Measurements from ENCODE around the gene TTLL8.

The TTLL8 gene

DNA sequence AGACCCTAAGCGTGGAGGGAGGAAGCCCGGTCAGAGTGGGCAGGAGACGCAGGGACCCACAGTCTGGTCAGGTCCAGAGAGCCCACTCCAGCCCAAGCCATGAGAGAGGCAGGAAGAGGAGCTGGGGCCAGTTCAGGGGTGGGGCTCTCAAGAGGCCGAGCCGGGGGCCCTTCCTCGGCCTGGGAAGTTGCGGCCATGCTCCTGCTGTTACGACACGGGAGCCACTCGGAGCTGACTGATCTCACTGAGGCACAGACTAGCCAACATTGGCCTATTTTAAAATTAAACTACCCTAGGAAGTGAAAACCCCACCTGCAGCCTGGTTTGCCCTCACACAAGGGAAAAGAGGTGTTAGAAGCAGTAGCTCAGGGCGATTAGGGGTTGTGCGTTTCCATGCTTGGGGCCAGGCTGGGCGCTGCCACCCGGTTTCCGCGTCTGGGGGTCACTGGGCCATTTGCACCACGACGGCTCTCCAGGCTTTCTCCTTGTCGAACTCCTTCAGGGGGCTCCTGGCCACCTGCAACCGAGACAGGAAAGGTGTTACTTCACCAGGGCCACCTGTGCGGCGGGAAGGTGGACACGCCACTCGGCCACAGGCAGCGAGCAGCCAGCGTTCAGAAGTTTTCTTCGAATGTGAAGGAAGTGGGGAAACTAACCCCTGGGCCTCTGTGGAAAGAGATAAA lies 3.2 kb upstream of the TTLL8 start:
- Histone ChIP-seq H3K4me1 (ENCODE audit: control insufficient read depth, insufficient read depth, low read length, poor library complexity, severe bottlenecking) (peaks cover 6% of the 10 kb centered on the region), H3K36me3 (ENCODE audit: control insufficient read depth, insufficient read depth, low read length) (no peaks in the 10 kb centered on the region), H3K4me3 (ENCODE audit: extremely low read depth, insufficient read depth, low read length, poor library complexity, severe bottlenecking) (no peak overlapping the region), H3K9me3 (ENCODE audit: control insufficient read depth, low read length) (no peaks in the 10 kb centered on the region), H3K27ac (ENCODE audit: low read depth, low read length, severe bottlenecking) (no peak overlapping the region)
- 93 to 95% methylated on average over 27 of the region's 27 CpGs for WGBS, 2 experiments (ENCODE audit: insufficient coverage in 2 of 2)

DNA sequence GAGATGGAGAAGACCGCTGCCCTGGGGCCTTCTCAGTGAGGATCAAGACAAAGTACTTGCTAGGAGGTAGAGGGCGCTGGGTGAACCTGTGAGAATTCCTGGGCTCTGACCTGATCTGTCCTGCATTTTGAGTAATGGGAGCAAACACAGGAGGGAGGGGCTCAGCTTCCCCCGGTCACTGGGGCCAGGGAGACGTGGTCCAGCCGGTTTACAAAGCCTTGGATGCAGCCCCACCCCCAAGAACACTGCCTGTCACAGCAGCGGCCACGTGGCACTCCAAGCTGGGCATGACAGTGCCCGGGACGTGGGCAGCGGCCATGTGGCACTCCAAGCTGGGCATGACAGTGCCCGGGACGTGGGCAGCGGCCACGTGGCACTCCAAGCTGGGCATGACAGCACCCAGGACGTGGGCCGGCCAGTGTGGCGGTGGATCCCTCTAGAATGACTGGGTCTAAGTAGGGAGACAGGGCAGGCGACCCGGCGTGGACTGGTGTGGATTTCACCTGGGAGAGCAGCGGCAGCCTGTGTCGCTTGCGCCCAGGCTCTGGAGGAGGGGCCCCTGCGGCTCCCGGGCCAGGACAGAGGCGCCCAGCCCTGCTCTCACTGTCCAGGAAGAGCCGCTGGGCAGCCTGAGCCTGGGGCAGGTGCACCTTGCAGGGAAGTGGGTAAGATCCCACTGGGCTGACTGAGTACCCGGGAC lies 2.5 kb upstream of the TTLL8 start:
- H3K27ac ChIP-seq (ENCODE audit: low read depth, low read length, severe bottlenecking): no peak overlapping the region
- WGBS, 2 experiments (ENCODE audit: insufficient coverage in 2 of 2): 89 to 90% methylated on average over 24 to 28 of the region's 28 CpGs
- H3K4me1 ChIP-seq (ENCODE audit: control insufficient read depth, insufficient read depth, low read length, poor library complexity, severe bottlenecking): peaks cover 6% of the 10 kb centered on the region
- no peaks in the 10 kb centered on the region for H3K36me3 ChIP-seq (ENCODE audit: control insufficient read depth, insufficient read depth, low read length)
- no peak overlapping the region for H3K4me3 ChIP-seq (ENCODE audit: extremely low read depth, insufficient read depth, low read length, poor library complexity, severe bottlenecking)
- no peaks in the 10 kb centered on the region for H3K9me3 ChIP-seq (ENCODE audit: control insufficient read depth, low read length)

DNA sequence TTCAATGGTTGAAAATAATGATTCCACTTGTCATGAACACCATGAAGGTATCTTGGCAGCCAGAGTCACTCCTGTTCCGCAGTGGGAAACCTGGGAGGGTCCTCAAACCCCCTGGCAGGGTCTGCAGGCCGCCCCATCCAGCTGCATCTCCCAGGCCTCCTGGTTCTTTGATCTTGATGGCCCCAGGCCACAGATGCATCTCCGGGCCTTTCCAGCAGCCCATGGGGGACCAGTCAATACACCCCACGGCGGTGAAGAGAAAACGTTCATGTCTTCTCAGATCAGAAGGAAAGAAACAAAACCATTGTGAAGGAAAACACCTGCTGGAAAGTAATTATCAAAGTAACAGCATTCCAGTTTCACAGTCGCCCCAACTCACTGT lies 1.8 kb upstream of the TTLL8 start:
- 84% methylated on average over 5 to 7 of the region's 7 CpGs for whole genome bisulfite sequencing, 2 experiments (ENCODE audit: insufficient coverage in 2 of 2)
- Histone ChIP-seq H3K4me1 (ENCODE audit: control insufficient read depth, insufficient read depth, low read length, poor library complexity, severe bottlenecking) (peaks cover 6% of the 10 kb centered on the region), H3K36me3 (ENCODE audit: control insufficient read depth, insufficient read depth, low read length) (no peaks in the 10 kb centered on the region), H3K27ac (ENCODE audit: low read depth, low read length, severe bottlenecking) (no peak overlapping the region), H3K9me3 (ENCODE audit: control insufficient read depth, low read length) (no peaks in the 10 kb centered on the region), H3K4me3 (ENCODE audit: extremely low read depth, insufficient read depth, low read length, poor library complexity, severe bottlenecking) (no peak overlapping the region)

DNA sequence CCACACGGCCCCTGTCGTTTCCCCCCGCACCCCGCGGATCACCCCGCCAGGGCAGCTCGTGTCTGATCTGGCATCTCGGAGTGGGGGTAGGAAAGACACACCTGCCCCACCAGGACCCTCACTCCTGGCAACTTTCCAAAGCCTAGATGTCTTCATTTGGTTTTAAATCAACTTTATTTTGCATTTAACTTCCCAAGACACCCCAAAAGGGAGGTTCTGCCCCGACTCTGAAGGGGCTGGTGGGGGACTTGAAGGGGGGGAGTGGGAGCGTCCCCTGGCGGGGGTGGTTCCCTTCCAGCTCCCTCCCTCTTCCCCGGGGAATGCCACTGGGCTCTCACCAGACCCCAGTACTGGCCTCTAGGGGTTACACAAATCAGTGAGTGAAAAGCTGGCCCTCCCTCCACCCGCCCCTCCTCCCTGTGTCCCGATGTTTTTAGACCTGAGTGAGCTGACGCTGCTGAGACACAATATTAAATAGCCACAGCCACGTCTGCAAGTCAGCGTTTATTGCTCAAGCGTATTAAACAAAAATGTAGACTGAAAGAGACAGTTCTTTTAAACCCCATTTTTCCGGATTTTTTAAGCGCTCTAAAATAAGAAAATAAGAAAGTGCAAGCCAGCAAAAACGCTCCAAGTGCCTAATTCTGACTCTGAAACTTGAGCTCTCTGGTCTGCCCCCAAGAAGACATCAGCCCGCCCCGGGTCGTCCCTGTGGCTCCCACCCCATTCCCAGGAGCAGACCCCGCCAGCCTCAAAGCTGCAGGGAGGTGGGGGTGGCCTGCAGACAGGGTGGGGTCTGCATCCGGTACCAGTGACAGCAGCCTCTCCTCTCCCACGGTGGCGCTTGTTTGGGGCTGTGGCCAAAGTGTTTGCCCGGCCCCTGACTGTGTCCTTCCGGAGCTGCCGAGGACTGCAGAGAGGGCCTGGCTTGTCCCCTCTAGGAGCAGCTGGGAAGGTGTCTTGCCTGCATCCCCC lies 1.1 kb upstream of the TTLL8 start:
- Histone ChIP-seq H3K36me3 (ENCODE audit: control insufficient read depth, insufficient read depth, low read length) (no peaks in the 10 kb centered on the region), H3K9me3 (ENCODE audit: control insufficient read depth, low read length) (no peaks in the 10 kb centered on the region), H3K27ac (ENCODE audit: low read depth, low read length, severe bottlenecking) (no peak overlapping the region), H3K4me1 (ENCODE audit: control insufficient read depth, insufficient read depth, low read length, poor library complexity, severe bottlenecking) (peaks cover 6% of the 10 kb centered on the region), H3K4me3 (ENCODE audit: extremely low read depth, insufficient read depth, low read length, poor library complexity, severe bottlenecking) (peak overlapping the region; percentile 22)
- 6 to 8% methylated on average over 18 to 24 of the region's 31 CpGs for WGBS, 2 experiments (ENCODE audit: insufficient coverage in 2 of 2)

DNA sequence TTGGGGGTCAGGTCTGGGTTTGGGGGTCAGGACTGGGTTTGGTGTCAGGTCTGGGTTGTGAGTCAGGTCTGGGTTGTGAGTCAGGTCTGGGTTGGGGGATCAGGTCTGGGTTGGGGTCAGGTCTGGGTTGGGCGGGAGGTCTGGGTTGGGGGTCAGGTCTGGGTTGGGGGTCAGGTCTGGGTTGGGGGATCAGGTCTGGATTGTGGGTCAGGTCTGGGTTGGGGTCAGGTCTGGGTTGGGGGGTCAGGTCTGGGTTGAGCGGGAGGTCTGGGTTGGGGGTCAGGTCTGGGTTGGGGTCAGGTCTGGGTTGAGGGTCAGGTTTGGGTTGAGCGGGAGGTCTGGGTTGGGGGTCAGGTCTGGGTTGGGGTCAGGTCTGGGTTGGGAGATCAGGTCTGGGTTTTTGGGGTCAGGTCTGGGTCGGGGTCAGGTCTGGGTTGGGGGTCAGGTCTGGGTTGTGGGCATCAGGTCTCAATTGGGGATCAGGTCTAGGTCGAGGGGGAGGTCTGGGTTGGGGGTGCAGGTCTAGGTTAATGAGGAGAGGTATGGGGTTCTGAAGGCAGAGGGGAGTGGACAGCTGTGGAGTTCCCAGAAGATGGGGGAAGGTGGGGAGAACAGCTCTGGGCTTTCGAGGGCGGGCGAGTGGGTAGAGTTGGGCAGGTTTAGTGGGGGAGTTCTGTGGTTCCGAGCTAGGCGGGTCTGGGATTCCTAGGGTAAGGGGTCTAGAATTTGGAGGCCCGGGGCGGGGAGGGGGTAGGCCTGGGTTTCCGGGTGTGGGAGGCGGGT lies 629 bp downstream of the TTLL8 start:
- Histone ChIP-seq H3K4me3 (ENCODE audit: extremely low read depth, insufficient read depth, low read length, poor library complexity, severe bottlenecking) (no peak overlapping the region), H3K36me3 (ENCODE audit: control insufficient read depth, insufficient read depth, low read length) (no peaks in the 10 kb centered on the region), H3K9me3 (ENCODE audit: control insufficient read depth, low read length) (peaks cover 4% of the 10 kb centered on the region), H3K4me1 (ENCODE audit: control insufficient read depth, insufficient read depth, low read length, poor library complexity, severe bottlenecking) (peaks cover 6% of the 10 kb centered on the region), H3K27ac (ENCODE audit: low read depth, low read length, severe bottlenecking) (no peak overlapping the region)
- WGBS, 2 experiments (ENCODE audit: insufficient coverage in 2 of 2): 71 to 87% methylated on average over 8 to 13 of the region's 14 CpGs

DNA sequence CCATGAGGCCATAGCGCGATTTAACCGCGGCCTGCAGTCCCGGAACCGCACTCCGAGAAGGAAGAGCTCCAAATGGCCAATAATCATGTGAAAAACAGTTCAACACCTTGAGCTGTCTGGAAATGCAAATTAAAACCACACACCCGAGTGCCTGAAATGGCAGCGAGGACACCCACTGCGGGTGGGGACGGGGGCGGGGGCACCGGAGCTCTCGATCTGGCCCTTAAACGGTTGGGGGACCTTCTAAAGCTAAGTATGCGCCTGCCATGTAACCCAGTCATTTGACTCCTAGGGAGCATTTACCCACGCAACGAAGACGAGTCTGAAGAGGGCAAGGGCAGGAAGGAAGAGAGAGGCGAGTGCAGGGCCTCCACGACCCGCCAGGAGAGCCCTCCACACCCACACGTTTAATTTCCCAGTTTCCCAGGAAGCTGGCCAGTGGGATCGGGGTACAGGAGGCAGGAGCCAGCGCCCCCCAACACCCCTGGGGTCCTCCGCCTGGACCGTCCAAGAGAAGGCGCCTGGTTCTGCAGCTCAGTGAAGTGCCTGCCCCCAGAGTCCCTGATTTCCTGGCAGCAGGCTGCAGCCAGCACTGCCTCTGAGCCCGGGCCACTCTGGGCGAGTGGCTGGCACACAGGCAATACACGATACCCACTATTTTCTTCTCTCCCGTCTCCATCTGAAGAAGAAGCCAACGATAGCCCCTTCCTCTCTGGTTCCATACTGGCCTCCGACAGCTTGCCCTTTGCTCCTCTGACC lies 1.7 kb downstream of the TTLL8 start:
- H3K4me3 ChIP-seq (ENCODE audit: extremely low read depth, insufficient read depth, low read length, poor library complexity, severe bottlenecking): no peak overlapping the region
- WGBS, 2 experiments (ENCODE audit: insufficient coverage in 2 of 2): 84 to 87% methylated on average over 29 to 30 of the region's 34 CpGs
- no peak overlapping the region for H3K27ac ChIP-seq (ENCODE audit: low read depth, low read length, severe bottlenecking)
- peaks cover 4% of the 10 kb centered on the region for H3K9me3 ChIP-seq (ENCODE audit: control insufficient read depth, low read length)
- no peaks in the 10 kb centered on the region for H3K36me3 ChIP-seq (ENCODE audit: control insufficient read depth, insufficient read depth, low read length)
- H3K4me1 ChIP-seq (ENCODE audit: control insufficient read depth, insufficient read depth, low read length, poor library complexity, severe bottlenecking): peaks cover 6% of the 10 kb centered on the region

DNA sequence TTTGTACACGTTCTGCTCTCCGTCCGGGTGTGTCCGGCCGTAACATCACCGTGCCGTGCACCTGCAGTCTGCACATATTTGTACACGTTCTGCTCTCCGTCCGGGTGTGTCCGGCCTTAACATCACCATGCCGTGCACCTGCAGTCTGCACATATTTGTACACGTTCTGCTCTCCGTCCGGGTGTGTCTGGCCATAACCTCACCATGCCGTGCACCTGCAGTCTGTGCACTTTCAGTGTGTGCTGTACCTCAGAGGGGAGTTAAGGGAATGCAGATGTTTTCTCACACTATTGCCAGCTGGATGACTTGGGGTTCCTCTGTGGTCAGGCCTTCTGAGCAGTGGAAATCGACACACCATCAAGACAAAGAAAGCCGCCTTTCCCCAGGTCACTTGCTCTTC lies 4.2 kb downstream of the TTLL8 start:
- Histone ChIP-seq H3K9me3 (ENCODE audit: control insufficient read depth, low read length) (peaks cover 4% of the 10 kb centered on the region), H3K36me3 (ENCODE audit: control insufficient read depth, insufficient read depth, low read length) (no peaks in the 10 kb centered on the region), H3K4me3 (ENCODE audit: extremely low read depth, insufficient read depth, low read length, poor library complexity, severe bottlenecking) (no peak overlapping the region), H3K27ac (ENCODE audit: low read depth, low read length, severe bottlenecking) (no peak overlapping the region), H3K4me1 (ENCODE audit: control insufficient read depth, insufficient read depth, low read length, poor library complexity, severe bottlenecking) (peaks cover 4% of the 10 kb centered on the region)
- WGBS, 2 experiments (ENCODE audit: insufficient coverage in 2 of 2): 87 to 91% methylated on average over 15 to 18 of the region's 18 CpGs

DNA sequence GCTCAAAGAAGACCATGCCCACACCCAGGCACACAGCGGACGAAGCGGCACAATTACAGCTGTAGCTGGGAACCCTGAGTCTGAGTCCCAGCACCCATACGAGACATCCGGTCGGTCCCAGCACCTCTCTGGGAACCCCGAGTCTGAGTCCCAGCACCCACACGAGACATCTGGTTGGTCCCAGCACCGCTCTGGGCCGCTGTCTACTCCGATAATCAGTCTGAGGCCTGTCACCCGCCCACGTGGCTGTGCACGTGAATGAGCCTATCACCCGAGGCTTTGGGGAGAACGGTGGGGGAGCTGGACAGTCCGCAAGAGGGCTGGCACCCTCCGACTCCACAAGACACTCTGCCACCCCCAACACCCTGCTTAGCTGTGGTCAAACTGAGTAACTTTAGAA lies 6.2 kb downstream of the TTLL8 start:
- Histone ChIP-seq H3K4me3 (ENCODE audit: extremely low read depth, insufficient read depth, low read length, poor library complexity, severe bottlenecking) (no peak overlapping the region), H3K27ac (ENCODE audit: low read depth, low read length, severe bottlenecking) (no peak overlapping the region), H3K9me3 (ENCODE audit: control insufficient read depth, low read length) (peaks cover 4% of the 10 kb centered on the region), H3K4me1 (ENCODE audit: control insufficient read depth, insufficient read depth, low read length, poor library complexity, severe bottlenecking) (no peaks in the 10 kb centered on the region), H3K36me3 (ENCODE audit: control insufficient read depth, insufficient read depth, low read length) (no peaks in the 10 kb centered on the region)
- WGBS, 2 experiments (ENCODE audit: insufficient coverage in 2 of 2): 91 to 95% methylated on average over 16 to 18 of the region's 18 CpGs

DNA sequence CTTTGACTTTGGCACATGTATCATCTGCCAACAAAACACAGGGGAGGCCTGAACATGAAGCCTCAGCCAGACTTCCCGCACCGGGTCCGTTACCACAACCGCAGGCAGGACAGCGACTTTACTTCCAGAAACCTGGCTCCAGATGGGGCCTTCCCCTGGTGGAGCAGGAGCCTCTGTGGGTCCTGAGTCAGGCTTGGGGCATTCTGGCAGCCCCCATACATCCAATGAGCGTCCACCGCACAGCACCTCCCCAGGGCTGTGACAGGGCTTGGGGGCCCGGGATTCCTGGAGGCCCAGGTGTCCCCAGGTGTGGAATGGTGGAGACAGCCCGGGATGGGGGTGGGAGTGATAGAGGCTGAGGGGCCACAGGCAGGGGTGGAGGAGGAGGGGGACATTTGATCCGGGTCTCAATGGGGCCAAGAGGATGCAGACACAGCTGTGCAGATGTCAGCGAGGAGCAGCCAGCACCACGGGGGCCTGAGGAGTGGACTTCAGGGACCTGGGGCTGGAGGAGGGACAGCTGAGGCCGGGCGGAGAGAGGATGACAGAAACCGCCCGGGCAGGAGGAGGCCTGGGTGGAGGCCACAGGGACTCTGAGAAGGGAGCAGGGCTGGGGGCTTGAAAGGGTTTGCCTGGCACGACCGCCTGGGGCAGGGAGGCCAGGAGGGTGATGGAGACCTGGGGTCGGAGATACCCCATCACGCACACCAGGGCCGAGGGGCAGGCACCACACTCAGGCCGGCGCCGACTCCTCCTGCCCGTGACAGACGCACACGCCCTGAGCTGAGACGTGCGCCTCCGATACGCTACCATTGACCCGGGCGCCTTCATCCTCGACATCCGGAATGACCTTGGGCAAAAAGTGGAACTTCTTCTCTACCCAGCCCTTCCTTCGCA lies 8.6 kb downstream of the TTLL8 start:
- 89 to 93% methylated on average over 31 to 36 of the region's 36 CpGs for WGBS, 2 experiments (ENCODE audit: insufficient coverage in 2 of 2)
- Histone ChIP-seq H3K4me3 (ENCODE audit: extremely low read depth, insufficient read depth, low read length, poor library complexity, severe bottlenecking) (no peak overlapping the region), H3K36me3 (ENCODE audit: control insufficient read depth, insufficient read depth, low read length) (no peaks in the 10 kb centered on the region), H3K4me1 (ENCODE audit: control insufficient read depth, insufficient read depth, low read length, poor library complexity, severe bottlenecking) (no peaks in the 10 kb centered on the region), H3K27ac (ENCODE audit: low read depth, low read length, severe bottlenecking) (no peak overlapping the region), H3K9me3 (ENCODE audit: control insufficient read depth, low read length) (peaks cover 4% of the 10 kb centered on the region)

Measured in mesodermal cell (in vitro differentiated cells).